BE2C (cell line): ENCODE results near the gene TMEM115. TPM values are rescaled to one million over a fixed set of nuclear protein-coding genes. Genes with fewer than 3 reads are reported as not detected.

ENCODE experiments used
- DNase-seq: peaks from one replicate; pipeline ENCODE4 v3.0.0-alpha.2; 2020
- H3K27me3 ChIP-seq: fragments of 250-450 bp; sonication (Bioruptor Pico); 2 replicates; pipeline ENCODE4 v1.5.1; 2020; ENCODE audit warnings: mild to moderate bottlenecking
- H3K36me3 ChIP-seq: fragments of 250-450 bp; sonication (Bioruptor Pico); 2 replicates; pipeline ENCODE4 v1.5.1; 2020; ENCODE audit warnings: mild to moderate bottlenecking
- H3K4me1 ChIP-seq: fragments of 250-450 bp; sonication (Bioruptor Pico); 2 replicates; pipeline ENCODE4 v1.5.1; 2020
- H3K4me3 ChIP-seq: 2 replicates; pipeline ENCODE4 v1.5.1; 2011; ENCODE audit warnings: low read depth, low read length
- H3K9me3 ChIP-seq: fragments of 250-450 bp; sonication (Bioruptor Pico); 2 replicates; pipeline ENCODE4 v1.5.1; 2020
- CTCF ChIP-seq: IDR thresholded peaks from 2 replicates; pipeline ENCODE4 v1.5.1; 2012; ENCODE audit warnings: mild to moderate bottlenecking, low read depth, low read length
- polyA plus RNA-seq: library from polyadenylated mRNA; unstranded; fragments of >200 nt; gene quantifications from one replicate; pipeline ENCODE4 v1.2.1, GENCODE V29; 2012; ENCODE audit warnings: low read depth, missing spikeins; ENCODE audit not compliant: insufficient read length, insufficient read depth

The TMEM115 gene
- 60.3 TPM for polyA plus RNA-seq

- no peaks in the 10 kb centered on the region for H3K27me3 ChIP-seq
- H3K4me3 ChIP-seq: peak within 1 kb of the TSS; percentile 78
- H3K36me3 ChIP-seq: peaks cover 12% of the 10 kb centered on the region
- TF ChIP-seq CTCF: no peak
- no peaks in the 10 kb centered on the region for H3K4me1 ChIP-seq
- no peaks in the 10 kb centered on the region for H3K9me3 ChIP-seq
- DNase-seq: peak; percentile 93
Observed at GRCh38 chr3:50358911-50359759, at the start of gene TMEM115. TSS of gene TMEM115 (minus strand) at chr3:50359521. CDS start at chr3:50359063, 458 bp downstream.

- Histone ChIP-seq H3K9me3 (no peaks in the 10 kb centered on the region), H3K4me1 (peaks cover 14% of the 10 kb centered on the region)
Observed at GRCh38 chr3:50408443-50408944, 49.2 kb upstream of the TMEM115 start.

GRCh38 chr3:50406487-50406886 lies 47.2 kb upstream of the TMEM115 start:
- Histone ChIP-seq H3K36me3 (no peaks in the 10 kb centered on the region), H3K4me1 (peaks cover 7% of the 10 kb centered on the region), H3K27me3 (no peaks in the 10 kb centered on the region), H3K9me3 (no peaks in the 10 kb centered on the region), H3K4me3 (no peak overlapping the region)
- no peak for DNase-seq
- no peak for TF ChIP-seq CTCF

More at GRCh38 chr3:50408443-50408944, 49.2 kb upstream of the TMEM115 start:
- TF ChIP-seq CTCF: no peak
- Histone ChIP-seq H3K36me3 (no peaks in the 10 kb centered on the region), H3K4me3 (no peak overlapping the region), H3K27me3 (no peaks in the 10 kb centered on the region)
- no peak for DNase-seq

- no peak for DNase-seq
- Histone ChIP-seq H3K9me3 (no peaks in the 10 kb centered on the region), H3K4me1 (no peaks in the 10 kb centered on the region; the same call in 1 of the 2 replicates), H3K36me3 (no peaks in the 10 kb centered on the region), H3K27me3 (no peaks in the 10 kb centered on the region), H3K4me3 (no peak overlapping the region)
- no peak for TF ChIP-seq CTCF
Observed at GRCh38 chr3:50405249-50405648, 45.9 kb upstream of the TMEM115 start.

- TF ChIP-seq CTCF: no peak
- Histone ChIP-seq H3K9me3 (no peaks in the 10 kb centered on the region), H3K4me3 (no peak overlapping the region), H3K27me3 (no peaks in the 10 kb centered on the region), H3K36me3 (no peaks in the 10 kb centered on the region), H3K4me1 (peaks cover 16% of the 10 kb centered on the region)
- DNase-seq: no peak
Observed at GRCh38 chr3:50401978-50402595, 42.8 kb upstream of the TMEM115 start.
